HCT116 (cell line): ENCODE measurements around the gene MAP3K3.

ENCODE experiments used
- CTCF ChIP-seq, 3 experiments: fragments of 200-600 bp in 1 of 3; sonication (generic) in 1 of 3; IDR thresholded peaks in 2 of 3; conservative IDR thresholded peaks in 1 of 3; 2 replicates each; pipeline ENCODE4 v1.5.1; 2012 to 2017; ENCODE audit warnings: low read depth in 2 of 3, low read length in 2 of 3, antibody characterized with exemption in 1 of 3, borderline replicate concordance in 1 of 3, control low read depth in 1 of 3, mild to moderate bottlenecking in 1 of 3, mixed read lengths in 1 of 3, mixed run types in 1 of 3, moderate library complexity in 1 of 3; ENCODE audit not compliant: insufficient read depth in 1 of 3
- EZH2phosphoT487 ChIP-seq: fragments of 200-600 bp; IDR thresholded peaks from 2 replicates; pipeline ENCODE4 v1.6.1; 2018; ENCODE audit warnings: antibody characterized with exemption, borderline replicate concordance
- POLR2A ChIP-seq: IDR thresholded peaks from 2 replicates; pipeline ENCODE4 v1.7.0; 2011; ENCODE audit warnings: borderline replicate concordance; ENCODE audit not compliant: insufficient read depth, insufficient read length; ENCODE audit errors: extremely low read depth
- SIN3A ChIP-seq: IDR thresholded peaks from 2 replicates; pipeline ENCODE4 v1.6.1; 2012; ENCODE audit warnings: low read depth
- ZNF274 ChIP-seq: fragments of 200-500 bp; sonication (Bioruptor generic); IDR thresholded peaks from 2 replicates; pipeline ENCODE4 v1.6.1; 2014; ENCODE audit warnings: mild to moderate bottlenecking, low read depth, low read length, inconsistent platforms

DNA sequence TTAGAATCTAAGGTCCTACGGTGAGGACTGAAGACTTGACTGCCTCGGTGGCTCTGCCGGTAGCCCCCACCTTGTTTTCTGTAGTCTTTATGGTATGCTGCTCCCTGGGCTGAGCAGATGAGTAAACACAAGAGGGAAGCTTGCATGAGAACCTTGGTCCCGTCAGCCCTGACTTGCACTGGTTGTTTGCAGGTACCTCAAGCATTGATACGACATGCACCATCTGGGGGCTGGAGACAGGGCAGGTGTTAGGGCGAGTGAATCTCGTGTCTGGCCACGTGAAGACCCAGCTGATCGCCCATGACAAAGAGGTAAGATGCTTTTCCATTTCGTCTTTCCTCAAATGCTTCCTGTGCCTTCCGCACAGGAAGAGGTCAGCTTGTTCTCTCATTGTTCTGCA lies 42.6 kb upstream of the MAP3K3 start:
- TF ChIP-seq ZNF274 (no peak), CTCF (IDR thresholded peaks at IDR 0.05 in 2 of 3, conservative IDR thresholded peaks at IDR 0.05 in 1 of 3; ENCODE audit: borderline replicate concordance in 1 of 3, insufficient read depth in 1 of 3, low read depth in 2 of 3, low read length in 2 of 3) (no peak), POLR2A (no peak), EZH2phosphoT487 (no peak), SIN3A (no peak)
